Type B pancreatic cell (in vitro differentiated cells): Measurements from ENCODE around the gene PIGC. TPM values are rescaled to one million over a fixed set of nuclear protein-coding genes. Genes with fewer than 3 reads are reported as not detected.

Experiments used
- DNase-seq: peaks from one replicate; pipeline ENCODE4 v3.0.0; 2021; ENCODE audit warnings: mixed read lengths; ENCODE audit not compliant: unreplicated experiment; ENCODE audit errors: extremely low spot score
- H3K27ac Mint-ChIP-seq: 2 replicates; pipeline ENCODE4 v1.8.0; 2021; ENCODE audit warnings: mild to moderate bottlenecking, mixed read lengths
- H3K27me3 Mint-ChIP-seq: 2 replicates; pipeline ENCODE4 v1.8.0; 2021; ENCODE audit warnings: mixed read lengths
- H3K36me3 Mint-ChIP-seq: 2 replicates; pipeline ENCODE4 v1.8.0; 2021; ENCODE audit warnings: mixed read lengths
- H3K4me1 Mint-ChIP-seq: one replicate; pipeline ENCODE4 v1.8.0; 2021; ENCODE audit warnings: mixed read lengths; ENCODE audit not compliant: unreplicated experiment
- H3K4me3 Mint-ChIP-seq: 2 replicates; pipeline ENCODE4 v1.8.0; 2021; ENCODE audit warnings: mild to moderate bottlenecking, mixed read lengths
- H3K9me3 Mint-ChIP-seq: 2 replicates; pipeline ENCODE4 v1.8.0; 2021; ENCODE audit warnings: mixed read lengths
- CTCF ChIP-seq: fragments of 200-600 bp; sonication (generic); conservative IDR thresholded peaks from 2 replicates; pipeline ENCODE4 v1.5.0; 2021; ENCODE audit warnings: antibody characterized with exemption, mild to moderate bottlenecking
- total RNA-seq: library from RNA; stranded (reverse); gene quantifications from 2 replicates; pipeline ENCODE4 v1.2.1, GENCODE V29; 2021; ENCODE audit warnings: low replicate concordance

PIGC gene
- total RNA-seq, 1 donor from 2014 or later, result 37.3 TPM

- TF ChIP-seq CTCF, result no peak
- Mint-ChIP-seq H3K9me3 (no peaks in the 10 kb centered on the region), H3K27ac (no peak overlapping the region), H3K36me3 (no peaks in the 10 kb centered on the region), H3K4me3 (no peak overlapping the region), H3K4me1 (peaks cover 10% of the 10 kb centered on the region), H3K27me3 (no peaks in the 10 kb centered on the region)
- DNase-seq, result no peak
Measured at GRCh38 chr1:172467446-172467845, 23.6 kb upstream of the PIGC start.

DNA sequence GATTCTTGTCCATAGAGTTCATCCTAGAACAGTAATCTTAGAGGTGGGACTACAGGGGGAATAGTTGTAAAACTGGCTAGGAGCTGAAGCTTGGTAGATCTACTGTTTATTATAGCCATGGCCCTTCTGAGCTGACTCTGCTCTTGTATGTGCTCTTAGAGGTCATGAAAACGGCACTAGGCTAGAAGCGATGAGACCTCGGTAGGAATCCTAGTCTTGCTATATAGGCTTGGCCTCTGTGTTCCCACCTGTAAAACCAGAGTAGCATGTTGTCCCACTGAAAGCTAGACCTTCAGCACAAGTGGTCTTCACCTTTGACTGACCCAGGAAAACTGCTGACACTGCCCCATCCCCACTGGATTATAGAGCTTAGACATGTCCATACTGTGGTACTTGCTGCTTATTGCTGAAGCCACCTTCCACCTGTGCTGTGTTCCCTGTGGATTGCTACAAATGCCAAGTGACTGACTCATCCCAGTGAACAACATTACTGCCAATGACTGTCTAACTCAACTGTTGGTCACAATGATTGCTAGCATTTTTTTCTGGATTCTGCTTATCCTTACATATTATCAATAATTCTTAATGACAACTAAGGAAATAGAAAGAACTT is 23.0 kb upstream of the PIGC start:
- Mint-ChIP-seq H3K4me1 (peaks cover 10% of the 10 kb centered on the region), H3K27ac (no peak overlapping the region)

DNA sequence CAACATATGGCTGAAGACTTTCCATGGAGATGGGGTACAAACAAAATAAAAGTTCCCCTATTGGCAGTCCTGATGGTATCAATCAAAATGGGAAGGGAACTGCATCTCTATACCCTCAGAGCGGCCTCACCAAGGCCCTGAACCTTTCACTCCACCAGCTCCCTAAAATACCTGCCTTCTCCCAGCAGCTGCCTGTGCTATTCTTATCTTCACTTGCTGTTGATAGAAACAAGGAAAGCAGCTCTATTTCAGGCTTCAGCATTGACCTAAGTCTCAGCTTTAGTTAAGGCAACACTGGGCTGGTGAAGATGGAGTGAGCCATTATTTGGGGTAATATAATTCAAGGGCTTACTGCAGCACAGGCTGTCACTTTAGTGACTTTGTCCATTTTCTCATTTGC is 21.7 kb upstream of the PIGC start:
- Mint-ChIP-seq H3K36me3 (no peaks in the 10 kb centered on the region), H3K4me1 (peaks cover 15% of the 10 kb centered on the region), H3K4me3 (no peak overlapping the region), H3K27me3 (no peaks in the 10 kb centered on the region), H3K9me3 (no peaks in the 10 kb centered on the region), H3K27ac (no peak overlapping the region)
- DNase-seq, result no peak
- TF ChIP-seq CTCF, result no peak

More for the DNA sequence above, 23.0 kb upstream of the PIGC start:
- no peak for TF ChIP-seq CTCF
- H3K36me3 Mint-ChIP-seq, result no peaks in the 10 kb centered on the region
- no peak for DNase-seq
- no peak overlapping the region for H3K4me3 Mint-ChIP-seq
- H3K9me3 Mint-ChIP-seq, result no peaks in the 10 kb centered on the region
- no peaks in the 10 kb centered on the region for H3K27me3 Mint-ChIP-seq

GRCh38 chr1:172460887-172461315 is 17.0 kb upstream of the PIGC start:
- no peak overlapping the region for H3K27ac Mint-ChIP-seq
- peaks cover 12% of the 10 kb centered on the region for H3K4me1 Mint-ChIP-seq
- no peak for DNase-seq
- H3K9me3 Mint-ChIP-seq, result no peaks in the 10 kb centered on the region
- no peaks in the 10 kb centered on the region for H3K27me3 Mint-ChIP-seq
- no peak for TF ChIP-seq CTCF
- H3K4me3 Mint-ChIP-seq, result no peak overlapping the region
- no peaks in the 10 kb centered on the region for H3K36me3 Mint-ChIP-seq

DNA sequence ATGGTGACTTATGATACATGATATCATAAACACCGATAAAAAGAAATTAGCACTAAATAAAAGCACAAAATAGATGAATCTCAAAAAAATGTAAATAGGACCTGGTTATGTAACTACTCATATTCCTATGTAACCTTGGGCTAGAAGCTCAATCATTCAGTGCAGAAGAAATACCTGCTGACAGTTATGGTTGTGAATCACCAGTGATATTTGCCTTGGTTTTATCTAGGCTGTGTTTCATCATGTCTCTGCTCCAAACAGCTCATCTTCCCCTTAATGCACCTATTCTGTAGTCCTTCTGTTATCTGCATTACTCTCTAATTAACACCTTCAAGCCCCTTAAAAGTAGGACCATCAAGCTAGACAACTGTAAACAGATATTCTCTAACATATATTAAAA is 16.3 kb upstream of the PIGC start:
- no peaks in the 10 kb centered on the region for H3K27me3 Mint-ChIP-seq
- H3K4me1 Mint-ChIP-seq, result peaks cover 12% of the 10 kb centered on the region
- no peaks in the 10 kb centered on the region for H3K9me3 Mint-ChIP-seq
- H3K27ac Mint-ChIP-seq, result no peak overlapping the region
- H3K36me3 Mint-ChIP-seq, result no peaks in the 10 kb centered on the region
- DNase-seq, result no peak
- no peak for TF ChIP-seq CTCF
- no peak overlapping the region for H3K4me3 Mint-ChIP-seq
